Amniotic epithelial cell (primary cell): ENCODE measurements around the gene DHRS4.
"Not testable (repeated sequence)": the region's sequence is repeated elsewhere in the genome, so short reads cannot be mapped to it uniquely, and the experiment has no call there.

Source experiments
- DNase-seq: peaks from one replicate; pipeline ENCODE4 v3.0.0-alpha.2; 2010; ENCODE audit warnings: low read depth

Gene DHRS4

DNA sequence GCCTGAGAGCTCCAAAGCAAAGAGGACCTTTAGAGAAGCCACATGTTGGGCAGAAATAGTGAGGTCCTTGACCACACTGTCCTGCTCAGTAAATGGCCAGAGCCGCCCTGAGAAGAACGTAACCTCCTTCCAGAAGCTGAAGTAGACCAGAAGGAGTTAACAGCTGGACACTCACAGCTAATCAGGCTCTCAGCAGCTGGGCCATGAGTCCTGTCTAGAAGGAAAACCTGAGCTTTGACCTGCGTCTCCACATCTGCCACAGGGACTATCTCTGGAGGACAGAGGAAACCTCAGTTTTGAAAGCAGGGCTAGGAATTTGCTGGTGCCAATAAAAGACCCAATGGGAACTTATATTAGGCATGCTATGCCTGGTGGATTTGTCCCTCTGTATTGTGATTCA lies 12.3 kb upstream of the DHRS4 start:
- no peak for DNase-seq

DNA sequence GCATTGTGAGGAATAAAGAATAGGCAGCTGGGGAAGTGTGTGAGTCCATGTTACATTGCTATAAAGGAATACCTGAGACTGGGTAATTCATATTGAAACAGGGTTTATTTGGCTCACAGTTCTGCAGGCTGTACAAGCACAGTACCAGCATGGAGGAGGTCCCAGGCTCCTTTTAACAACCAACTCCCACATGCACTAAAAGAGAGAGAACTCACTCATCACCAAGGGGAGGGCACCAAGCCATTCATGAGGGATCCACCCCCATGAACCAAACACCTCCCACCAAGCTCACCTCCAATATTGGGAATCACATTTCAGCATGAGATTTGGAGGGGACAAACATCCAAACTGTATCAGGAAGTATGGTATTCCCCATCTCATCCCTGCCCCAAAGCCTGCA lies 11.9 kb upstream of the DHRS4 start:
- no peak for DNase-seq

DNA sequence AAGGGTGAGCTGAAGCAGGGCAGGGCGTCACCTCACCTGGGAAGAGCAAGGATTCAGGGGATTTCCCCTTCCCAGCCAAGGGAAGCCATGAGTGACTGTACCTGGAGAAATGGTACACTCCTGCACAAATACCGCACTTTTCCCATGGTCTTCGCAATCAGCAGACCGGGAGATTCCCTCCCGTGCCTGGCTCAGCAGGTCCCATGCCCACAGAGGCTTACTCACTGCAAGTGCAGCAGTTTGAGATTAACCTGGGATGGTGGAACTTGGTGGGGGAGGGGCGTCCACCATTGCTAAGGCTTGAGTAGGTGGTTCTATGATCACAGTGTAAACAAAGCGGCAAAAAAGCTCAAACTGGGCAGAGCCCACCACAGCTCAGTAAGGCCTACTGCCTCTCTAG lies 11.0 kb upstream of the DHRS4 start:
- DNase-seq, result peak; percentile 50

DNA sequence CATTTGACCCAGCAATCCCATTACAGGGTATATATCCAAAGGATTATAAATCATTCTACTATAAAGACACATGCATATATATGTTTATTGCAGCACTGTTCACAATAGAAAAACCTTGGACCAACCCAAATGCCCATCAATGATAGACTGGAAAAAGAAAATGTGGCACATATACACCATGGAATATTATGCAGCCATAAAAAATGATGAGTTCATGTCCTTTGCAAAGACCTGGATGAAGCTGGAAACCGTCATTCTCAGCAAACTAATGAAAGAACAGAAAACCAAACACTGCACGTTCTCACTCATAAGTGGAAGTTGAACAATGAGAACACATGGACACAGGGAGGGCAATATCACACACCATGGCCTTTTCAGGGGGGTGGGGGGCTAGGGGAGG lies 4.5 kb upstream of the DHRS4 start:
- not testable (repeated sequence) for DNase-seq

DNA sequence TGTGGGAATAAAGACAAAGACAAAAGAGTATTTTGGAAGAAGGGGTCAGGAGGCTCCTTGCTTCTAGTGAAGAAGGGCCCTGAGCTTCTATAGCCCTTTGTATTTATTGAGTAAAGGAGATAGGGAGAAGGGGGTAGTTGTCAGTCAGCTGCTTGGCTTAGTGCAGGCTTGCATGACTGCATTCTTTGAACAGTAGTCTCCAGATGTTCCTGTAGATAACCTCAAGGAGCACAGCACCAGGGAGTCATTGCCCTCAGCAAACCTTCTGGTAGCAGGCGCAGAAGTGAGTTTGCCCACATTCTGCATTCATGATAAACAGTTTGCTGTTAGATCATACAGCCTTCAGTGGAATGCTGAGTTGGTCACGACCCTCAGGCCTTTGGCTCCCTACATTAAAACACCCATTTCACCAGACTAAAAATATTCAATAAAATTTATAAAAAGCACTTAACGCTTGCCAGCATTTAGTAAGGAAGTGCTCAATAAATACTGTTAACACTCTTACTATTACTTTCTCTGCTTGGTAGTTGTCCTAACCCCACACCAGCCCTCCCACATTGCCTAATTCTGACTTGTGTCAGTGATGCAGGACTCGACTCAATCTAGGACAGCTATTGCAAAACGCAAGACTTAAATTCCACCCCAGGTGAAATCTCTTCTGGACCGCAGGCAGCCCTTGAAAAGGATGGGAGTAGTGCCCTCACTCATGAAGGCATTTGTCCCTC lies 3.0 kb upstream of the DHRS4 start:
- peak; percentile 9 for DNase-seq

DNA sequence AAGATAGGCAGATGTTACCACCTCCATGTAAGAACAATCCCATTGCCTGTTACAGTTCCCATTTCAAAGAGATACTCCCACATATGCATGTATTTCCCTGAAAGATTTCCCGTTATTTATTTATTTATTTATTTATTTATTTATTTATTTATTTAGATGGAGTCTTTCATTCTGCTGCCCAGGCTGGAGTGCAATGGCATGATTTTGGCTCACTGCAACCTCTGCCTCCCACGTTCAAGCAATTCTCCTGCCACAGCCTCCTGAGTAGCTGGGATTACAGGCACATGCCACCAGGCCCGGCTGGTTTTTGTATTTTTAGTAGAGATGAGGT lies 2.5 kb upstream of the DHRS4 start:
- not testable (repeated sequence) for DNase-seq

DNA sequence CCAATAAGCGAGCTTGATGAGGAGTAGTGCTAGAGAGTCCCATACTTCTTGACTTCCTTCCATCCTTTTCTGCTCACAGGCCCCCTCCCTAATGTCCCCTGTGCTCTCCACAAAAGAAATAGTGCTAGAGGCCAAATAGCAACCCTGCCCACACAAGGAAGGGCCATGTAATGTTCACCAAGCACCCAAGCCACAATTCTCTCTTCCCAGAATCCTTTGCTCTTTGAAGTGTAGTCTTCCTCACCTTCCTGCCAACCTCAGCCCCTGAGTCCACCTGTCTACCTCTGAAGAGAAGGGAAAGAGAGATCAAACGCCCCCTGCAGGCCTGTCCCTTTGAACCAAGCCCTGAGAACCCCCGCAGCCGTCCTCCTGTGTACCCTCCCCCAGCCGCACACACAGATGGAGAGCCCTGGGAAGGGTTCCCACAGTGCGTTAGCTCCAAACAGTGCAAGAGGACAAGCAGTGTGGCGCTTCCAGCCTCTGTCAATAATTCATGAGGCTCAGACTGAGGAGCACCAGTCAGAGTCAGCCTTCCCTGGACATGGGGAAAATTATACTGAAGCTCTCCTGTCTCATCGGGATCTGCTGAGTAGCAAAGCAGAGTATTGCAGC lies 1.9 kb upstream of the DHRS4 start:
- DNase-seq, result no peak

DNA sequence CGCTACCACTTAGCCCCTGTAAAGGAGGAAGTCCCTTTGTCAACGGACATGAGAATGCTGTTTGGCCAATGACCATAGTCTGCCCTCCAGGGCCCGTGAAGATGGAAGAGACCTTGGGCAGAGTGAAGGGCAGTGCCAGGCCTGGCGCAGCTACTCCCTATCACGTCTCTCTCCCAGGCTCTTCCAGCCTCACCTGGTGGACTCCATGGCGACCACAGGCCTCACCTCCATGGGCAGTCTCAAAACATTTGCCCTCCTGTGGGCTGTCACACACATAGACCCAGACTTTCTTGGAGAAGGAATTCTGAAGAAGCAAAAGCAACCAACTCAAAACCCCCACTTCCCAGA lies 480 bp upstream of the DHRS4 start:
- not testable (repeated sequence) for DNase-seq

DNA sequence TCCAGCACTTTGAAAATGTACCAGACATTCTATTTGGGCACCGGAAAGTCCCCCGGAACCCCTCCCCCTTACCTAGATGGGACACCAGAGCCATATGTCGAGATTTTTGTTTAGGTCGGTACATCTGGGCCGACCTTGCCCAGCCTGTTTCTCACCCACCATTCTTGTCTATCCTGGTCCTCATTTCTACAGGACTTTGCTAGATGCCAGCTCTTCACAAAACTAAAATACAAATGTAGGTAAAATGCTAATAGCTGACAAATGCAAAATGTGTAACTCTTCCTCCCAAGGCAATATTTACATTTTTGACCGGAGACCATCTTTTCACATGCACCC lies 677 bp downstream of the DHRS4 start:
- DNase-seq, result not testable (repeated sequence)

DNA sequence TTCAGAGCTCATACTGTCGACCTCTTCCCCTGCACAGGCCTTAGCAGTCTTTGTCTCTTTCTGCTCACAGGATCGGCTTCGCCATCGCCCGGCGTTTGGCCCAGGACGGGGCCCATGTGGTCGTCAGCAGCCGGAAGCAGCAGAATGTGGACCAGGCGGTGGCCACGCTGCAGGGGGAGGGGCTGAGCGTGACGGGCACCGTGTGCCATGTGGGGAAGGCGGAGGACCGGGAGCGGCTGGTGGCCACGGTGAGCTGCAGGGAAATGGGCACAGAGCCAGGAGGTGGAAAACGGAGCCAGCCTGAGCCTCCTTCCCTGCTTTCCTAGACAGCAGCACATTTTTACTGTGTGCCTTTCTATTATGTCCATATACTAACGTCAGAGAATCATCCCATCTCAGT lies 1.4 kb downstream of the DHRS4 start:
- DNase-seq, result not testable (repeated sequence)

DNA sequence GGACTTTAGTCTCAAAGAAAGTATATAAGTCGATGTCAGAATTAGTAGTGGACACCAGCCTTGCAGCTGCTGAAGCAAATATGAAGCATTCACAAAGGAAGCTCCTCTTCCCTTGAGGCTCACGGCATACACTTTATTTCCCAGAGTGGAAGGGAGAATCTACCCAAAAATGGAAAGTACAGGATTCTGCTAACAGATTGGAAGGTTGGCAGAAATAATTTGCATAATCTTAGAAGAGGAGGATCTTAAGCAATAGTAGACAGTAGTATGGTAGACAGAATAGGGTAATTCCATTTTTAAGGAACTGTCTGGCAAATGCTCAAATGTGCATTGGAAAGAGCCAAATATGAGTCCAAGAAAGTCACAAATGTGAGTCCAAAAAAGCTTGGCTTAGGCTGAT lies 2.2 kb downstream of the DHRS4 start:
- DNase-seq, result not testable (repeated sequence)

DNA sequence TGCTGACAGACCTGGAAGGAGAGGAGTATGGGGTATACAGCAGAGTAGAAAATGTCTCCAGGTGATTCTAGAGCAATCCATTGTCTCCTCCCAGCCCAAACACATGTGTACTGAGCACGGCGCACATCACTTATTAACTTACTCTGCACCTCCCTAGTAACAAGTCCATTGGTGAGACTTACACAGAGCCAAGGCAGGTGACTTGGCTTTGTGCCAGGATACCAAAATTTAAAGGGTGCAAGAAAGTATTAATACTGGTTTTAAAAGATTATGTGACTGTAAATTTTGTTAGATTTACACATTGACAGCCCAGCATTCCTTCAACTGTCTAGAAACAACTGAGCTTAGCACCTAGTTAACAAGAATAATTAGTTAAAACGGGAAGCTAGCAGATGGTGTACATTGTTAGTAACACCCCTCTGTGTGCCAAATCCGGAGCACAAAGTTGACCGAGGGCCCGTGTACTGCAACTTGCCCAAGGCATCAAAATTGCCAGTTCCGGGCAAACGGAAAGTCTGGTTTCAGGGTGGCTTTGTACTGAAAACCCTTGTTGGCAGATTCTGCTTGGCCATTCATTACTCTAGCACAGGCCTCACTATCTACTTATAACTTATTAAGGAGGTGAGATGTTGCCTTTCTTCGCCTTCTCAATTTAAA lies 4.5 kb downstream of the DHRS4 start:
- not testable (repeated sequence) for DNase-seq

DNA sequence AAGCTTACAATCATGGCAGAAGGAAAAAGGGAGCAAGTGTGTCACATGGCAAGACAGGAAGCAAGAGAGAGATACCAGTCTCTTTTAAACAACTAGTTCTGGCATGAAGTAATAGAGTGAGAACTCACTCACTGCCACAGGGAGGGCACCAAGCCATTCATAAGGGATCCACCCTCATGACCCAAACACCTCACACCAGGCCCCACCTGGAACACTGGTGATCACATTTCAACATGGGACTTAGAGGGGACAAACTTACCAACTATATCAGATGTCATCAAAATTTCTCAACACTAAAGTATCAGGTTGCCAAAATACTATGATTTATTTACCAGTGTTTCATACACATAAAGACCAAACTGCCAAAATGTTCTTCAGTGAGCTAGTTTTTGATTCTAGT lies 7.3 kb downstream of the DHRS4 start:
- not testable (repeated sequence) for DNase-seq

DNA sequence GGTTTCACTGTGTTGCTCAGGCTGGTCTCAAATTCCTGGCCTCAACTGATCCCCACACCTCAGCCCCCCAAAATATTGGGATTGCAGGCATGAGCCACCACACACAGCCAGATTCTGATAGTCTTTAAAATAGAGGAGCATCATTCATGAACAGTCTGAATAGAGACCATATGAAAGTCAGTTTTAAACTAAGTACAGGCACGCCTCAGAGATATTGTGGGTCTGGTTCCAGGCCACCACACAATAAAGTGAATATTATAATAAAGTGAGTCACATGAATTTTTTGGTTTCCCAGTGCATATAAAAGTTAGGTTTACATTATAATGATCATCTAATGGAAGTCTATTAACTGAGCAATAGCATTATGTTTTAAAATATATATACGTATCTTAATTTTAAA lies 8.1 kb downstream of the DHRS4 start:
- DNase-seq, result not testable (repeated sequence)

DNA sequence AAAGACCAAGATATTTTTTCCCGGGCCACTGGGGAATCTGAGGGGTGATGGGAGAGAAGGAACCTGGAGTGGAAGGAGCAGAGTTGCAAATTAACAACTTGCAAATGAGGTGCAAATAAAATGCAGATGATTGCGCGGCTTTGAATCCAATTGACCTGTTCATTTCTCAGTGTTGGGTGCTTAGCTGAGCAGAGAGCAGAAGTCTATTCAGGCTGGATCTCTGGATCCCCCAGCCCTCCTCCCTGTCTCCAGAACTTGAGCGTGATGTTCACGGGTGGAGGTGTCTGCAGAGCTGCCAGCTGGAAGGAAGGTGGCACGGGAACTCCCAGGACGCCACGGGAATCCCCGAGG lies 15.5 kb downstream of the DHRS4 start:
- not testable (repeated sequence) for DNase-seq

DNA sequence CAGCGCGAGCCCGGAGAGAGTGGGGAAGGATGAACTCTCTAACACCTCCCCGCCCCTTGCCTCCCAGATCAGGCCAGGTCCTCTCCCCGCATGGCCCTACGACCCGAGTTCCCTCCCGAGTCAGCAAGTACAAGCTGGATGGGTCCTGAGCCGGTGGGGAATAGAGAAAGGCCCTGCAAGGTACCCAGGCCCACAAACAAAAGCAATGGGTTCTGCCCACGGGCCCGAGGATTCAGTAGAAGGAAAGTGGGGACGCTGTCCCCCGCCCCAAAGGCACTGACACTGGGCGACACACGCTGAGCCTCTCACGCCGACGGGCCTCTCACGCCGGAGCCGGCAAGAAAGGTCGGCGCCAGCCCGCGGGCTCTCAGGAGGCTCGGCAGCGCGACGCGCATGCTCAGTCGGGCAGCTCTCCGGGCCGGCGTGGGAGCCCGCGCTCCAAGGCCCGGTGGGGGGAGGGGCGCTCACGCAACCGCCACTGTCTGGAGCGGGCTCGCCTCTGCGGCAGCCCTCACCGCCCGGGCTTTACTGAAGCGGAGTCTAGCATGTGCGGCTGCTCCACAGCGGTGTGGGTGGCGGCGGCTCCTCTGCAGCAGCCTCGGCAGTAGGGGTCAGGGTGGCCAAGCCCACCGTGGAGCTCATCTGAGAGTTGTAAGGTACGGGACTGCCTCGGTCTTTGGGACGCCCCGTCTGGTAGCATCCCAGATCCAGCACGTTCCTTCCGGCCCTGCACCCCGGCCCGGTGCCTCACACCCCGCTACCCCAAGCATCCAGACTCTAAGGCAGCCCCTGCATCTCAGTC lies 16.1 kb downstream of the DHRS4 start:
- DNase-seq, result peak; percentile 21

DNA sequence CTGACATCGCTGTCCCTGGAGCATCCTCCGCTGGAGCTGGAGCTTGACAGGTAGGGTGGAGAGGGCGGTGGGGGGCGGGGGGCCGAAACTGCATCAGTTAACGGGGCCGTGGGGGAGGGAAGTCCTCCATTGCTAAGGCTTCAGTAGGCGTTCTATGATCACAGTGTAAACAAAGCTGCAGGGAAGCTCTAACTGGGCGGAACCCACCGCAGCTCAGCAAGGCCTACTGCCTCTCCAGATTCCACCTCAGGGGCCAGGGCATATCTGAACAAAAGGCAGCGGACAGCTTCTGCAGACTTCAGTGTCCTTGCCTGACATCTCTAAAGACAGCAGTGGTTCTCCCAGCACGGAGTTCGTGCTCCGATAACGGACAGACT lies 16.7 kb downstream of the DHRS4 start:
- DNase-seq, result not testable (repeated sequence)

DNA sequence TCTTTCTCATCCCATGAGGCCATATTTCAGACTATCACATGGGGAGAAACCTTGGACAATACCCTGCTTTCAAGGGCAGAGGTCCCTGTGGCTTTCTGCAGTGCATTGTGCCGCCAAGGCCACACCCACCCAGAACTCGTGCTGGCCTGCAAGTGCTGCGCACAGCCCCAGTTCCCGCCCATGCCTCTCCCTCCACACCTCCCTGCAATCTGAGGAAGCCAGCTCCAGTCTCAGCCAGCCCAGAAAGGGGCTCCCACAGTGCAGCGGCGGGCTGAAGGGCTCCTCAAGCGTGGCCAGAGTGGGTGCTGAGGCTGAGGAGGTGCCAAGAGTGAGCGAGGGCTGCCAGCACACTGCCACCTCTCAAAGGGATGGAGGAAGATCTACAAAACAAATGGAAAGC lies 19.6 kb downstream of the DHRS4 start:
- DNase-seq, result not testable (repeated sequence)

DNA sequence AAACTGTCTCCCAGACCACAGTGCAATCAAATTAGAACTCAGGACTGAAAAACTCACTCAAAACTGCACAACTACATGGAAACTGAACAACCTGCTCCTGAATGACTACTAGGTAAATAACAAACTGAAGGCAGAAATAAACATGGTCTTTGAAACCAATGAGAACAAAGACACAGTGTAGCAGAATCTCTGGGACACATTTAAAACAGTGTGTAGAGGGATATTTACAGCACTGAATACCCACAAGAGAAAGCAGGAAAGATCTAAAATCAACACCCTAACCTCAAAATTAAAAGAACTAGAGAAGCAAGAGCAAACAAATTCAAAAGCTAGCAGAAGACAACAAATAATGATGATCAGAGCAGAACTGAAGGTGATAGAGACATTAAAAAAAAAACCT lies 20.5 kb downstream of the DHRS4 start:
- not testable (repeated sequence) for DNase-seq

DNA sequence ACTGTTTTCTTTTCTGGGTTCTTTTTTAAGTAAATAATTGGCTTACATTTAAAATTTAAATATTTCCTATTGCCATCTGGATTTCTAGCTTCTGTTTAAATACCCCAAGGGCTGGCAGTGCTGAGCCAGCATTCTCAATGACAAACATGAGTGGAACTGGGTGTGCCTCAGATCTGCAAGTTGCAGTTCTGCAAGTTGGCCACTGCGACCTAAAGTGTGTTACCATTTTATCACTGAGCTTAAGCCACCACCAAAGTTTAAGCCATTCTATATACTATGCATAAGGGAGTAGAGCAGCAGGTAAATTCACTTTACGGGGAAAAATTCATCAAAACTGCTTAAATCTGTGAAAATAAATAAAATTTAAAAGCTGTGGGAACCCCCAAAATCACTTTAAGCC lies 23.6 kb downstream of the DHRS4 start:
- not testable (repeated sequence) for DNase-seq

DNA sequence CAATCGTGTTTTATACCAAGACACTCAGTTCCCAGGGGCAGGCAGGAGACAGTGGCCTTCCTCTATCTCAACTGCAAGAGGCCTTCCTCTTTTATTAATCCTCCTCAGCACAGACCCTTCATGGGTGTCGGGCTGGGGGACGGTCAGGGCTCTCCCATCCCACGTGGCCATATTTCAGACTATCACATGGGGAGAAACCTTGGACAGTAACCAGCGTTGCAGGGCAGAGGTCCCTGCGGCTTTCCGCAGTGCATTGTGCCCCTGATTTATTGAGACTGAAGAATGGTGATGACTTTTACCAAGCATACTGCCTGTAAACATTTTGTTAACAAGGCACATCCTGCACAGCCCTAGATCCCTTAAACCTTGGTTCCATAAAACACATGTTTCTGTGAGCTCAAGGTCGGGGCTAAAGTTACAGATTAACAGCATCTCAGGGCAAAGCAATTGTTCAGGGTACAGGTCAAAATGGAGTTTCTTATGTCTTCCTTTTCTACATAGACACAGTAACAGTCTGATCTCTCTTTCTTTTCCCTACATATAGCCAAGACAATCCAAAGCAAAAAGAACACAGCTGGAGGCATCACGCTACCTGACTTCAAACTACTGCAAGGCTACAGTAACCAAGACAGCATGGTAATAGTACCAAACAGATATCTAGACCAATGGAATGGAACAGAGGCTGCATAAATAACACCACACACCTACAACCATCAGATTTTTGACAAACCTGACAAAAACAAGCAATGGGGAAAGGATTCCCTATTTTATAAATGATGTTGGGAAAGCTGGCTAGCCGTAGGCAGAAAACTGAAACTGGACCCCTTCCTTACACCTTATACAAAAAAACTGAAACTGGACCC lies 28.6 kb downstream of the DHRS4 start:
- DNase-seq, result not testable (repeated sequence)
